H1 (cell line): ENCODE results near the gene ABCC2. TPM values are rescaled to one million over a fixed set of nuclear protein-coding genes. Genes with fewer than 3 reads are reported as not detected.

Experiments used
- CTCF ChIA-PET: fragments of 300-600 bp; sonication (Branson Sonifier 250); formaldehyde crosslinking; loops from one replicate; lab custom pipeline; 2021; ENCODE audit not compliant: partially characterized antibody; lab: Charles Lee
- POLR2A ChIA-PET: fragments of 300-600 bp; sonication (Branson Sonifier 250); formaldehyde crosslinking; loops from one replicate; lab custom pipeline; 2021; ENCODE audit warnings: inconsistent platforms; ENCODE audit not compliant: partially characterized antibody; lab: Charles Lee
- DNase-seq, 2 experiments: peaks; one replicate each; pipeline versions ENCODE4 v3.0.0 to v3.0.0-alpha.2; 2010 to 2022; ENCODE audit warnings: low spot score in 2 of 2, low read depth in 1 of 2, mixed read lengths in 1 of 2
- FAIRE-seq: peaks from 2 replicates; lab custom pipeline; 2011; peaks lifted over from hg19 to GRCh38; lab: Jason Lieb, UNC
- H2AFZ ChIP-seq: 2 replicates; pipeline ENCODE4 v1.8.1; 2012; ENCODE audit warnings: low read length, inconsistent platforms
- H2AK5ac ChIP-seq: 2 replicates; pipeline ENCODE4 v1.6.1; 2013; ENCODE audit warnings: low read depth, low read length
- H2BK120ac ChIP-seq: replicated peaks from 2 replicates; pipeline ENCODE3; 2013; ENCODE audit warnings: low read depth, low read length, inconsistent platforms
- H2BK12ac ChIP-seq: 2 replicates; pipeline ENCODE4 v1.6.1; 2013; ENCODE audit warnings: low read depth, low read length
- H2BK15ac ChIP-seq: 2 replicates; pipeline ENCODE4 v1.6.1; 2013; ENCODE audit warnings: low read length
- H2BK20ac ChIP-seq: 2 replicates; pipeline ENCODE4 v1.6.1; 2013; ENCODE audit warnings: low read length
- H2BK5ac ChIP-seq: 2 replicates; pipeline ENCODE4 v1.6.1; 2013; ENCODE audit warnings: low read depth, low read length
- H3K14ac ChIP-seq: 2 replicates; pipeline ENCODE4 v1.6.1; 2013; ENCODE audit warnings: inconsistent platforms; ENCODE audit not compliant: insufficient read length
- H3K18ac ChIP-seq: 2 replicates; pipeline ENCODE4 v1.6.1; 2013; ENCODE audit warnings: low read length; ENCODE audit errors: extremely low read depth
- H3K23ac ChIP-seq: 2 replicates; pipeline ENCODE4 v1.6.1; 2013; ENCODE audit warnings: inconsistent platforms; ENCODE audit not compliant: insufficient read length
- H3K23me2 ChIP-seq: 2 replicates; pipeline ENCODE4 v1.6.1; 2013; ENCODE audit warnings: low read depth, low read length
- H3K27ac ChIP-seq: 2 replicates; pipeline ENCODE4 v1.6.1; 2011; ENCODE audit warnings: low read depth, low read length, inconsistent platforms
- H3K27me3 ChIP-seq, 4 experiments: replicated peaks in 1 of 4; 1 replicate in 1 of 4; 2 replicates in 3 of 4; pipeline versions ENCODE4 v1.6.1 to v1.8.1; 2011 to 2013; ENCODE audit warnings: low read length in 3 of 4, mild to moderate bottlenecking in 3 of 4, inconsistent platforms in 2 of 4, mixed read lengths in 2 of 4, moderate library complexity in 1 of 4; ENCODE audit not compliant: control insufficient read depth in 3 of 4, insufficient read depth in 3 of 4; ENCODE audit errors: extremely low read depth in 1 of 4
- H3K36me3 ChIP-seq, 4 experiments: 2 replicates each; pipeline versions ENCODE4 v1.6.1 to v1.8.1; 2011 to 2013; ENCODE audit warnings: mild to moderate bottlenecking in 4 of 4, low read length in 3 of 4, moderate library complexity in 2 of 4, control low read depth in 1 of 4, inconsistent platforms in 1 of 4; ENCODE audit not compliant: insufficient read depth in 4 of 4, control insufficient read depth in 2 of 4
- H3K4ac ChIP-seq: replicated peaks from 2 replicates; pipeline ENCODE3; 2013; ENCODE audit warnings: low read length, low read depth, mixed read lengths, inconsistent platforms; ENCODE audit not compliant: insufficient read length
- H3K4me1 ChIP-seq, 4 experiments: replicated peaks in 1 of 4; 1 replicate in 1 of 4; 2 replicates in 3 of 4; pipeline versions ENCODE4 v1.6.1 to v1.8.1; 2011 to 2013; ENCODE audit warnings: low read length in 3 of 4, inconsistent platforms in 2 of 4, mixed read lengths in 1 of 4; ENCODE audit not compliant: insufficient read depth in 4 of 4, control insufficient read depth in 3 of 4
- H3K4me2 ChIP-seq, 2 experiments: 2 replicates each; pipeline versions ENCODE4 v1.6.1 to v1.8.1; 2011 to 2013; ENCODE audit warnings: low read depth in 2 of 2, low read length in 2 of 2, control low read depth in 1 of 2, inconsistent platforms in 1 of 2, mild to moderate bottlenecking in 1 of 2; ENCODE audit not compliant: insufficient read depth in 1 of 2
- H3K4me3 ChIP-seq, 4 experiments: fragments of 200-600, 300-600 bp in 1 of 4; sonication (generic), shearing (Covaris generic), sonication (Bioruptor Twin) in 1 of 4; 2 replicates each; pipeline versions ENCODE4 v1.5.1 to v1.8.1; 2011 to 2016; ENCODE audit warnings: low read length in 4 of 4, low read depth in 3 of 4, control low read depth in 2 of 4, inconsistent platforms in 2 of 4, mild to moderate bottlenecking in 2 of 4, mixed read lengths in 1 of 4, moderate library complexity in 1 of 4; ENCODE audit not compliant: insufficient read depth in 2 of 4; ENCODE audit errors: extremely low read depth in 1 of 4
- H3K56ac ChIP-seq: replicated peaks from 2 replicates; pipeline ENCODE3; 2013; ENCODE audit warnings: low read depth, mild to moderate bottlenecking, mixed read lengths, low read length, inconsistent platforms; ENCODE audit not compliant: insufficient read length
- H3K79me1 ChIP-seq: 2 replicates; pipeline ENCODE4 v1.6.1; 2013; ENCODE audit warnings: low read depth, low read length, control low read depth
- H3K79me2 ChIP-seq, 2 experiments: 2 replicates each; pipeline versions ENCODE4 v1.6.1 to v1.8.1; 2012 to 2013; ENCODE audit warnings: low read length in 2 of 2, mild to moderate bottlenecking in 2 of 2, inconsistent platforms in 1 of 2; ENCODE audit not compliant: insufficient read depth in 2 of 2, control insufficient read depth in 1 of 2
- H3K9ac ChIP-seq, 4 experiments: replicated peaks in 1 of 4; 1 replicate in 1 of 4; 2 replicates in 3 of 4; pipeline versions ENCODE4 v1.6.1 to v1.8.1; 2011 to 2013; ENCODE audit warnings: low read depth in 3 of 4, low read length in 3 of 4, control low read depth in 2 of 4, mild to moderate bottlenecking in 2 of 4, moderate library complexity in 2 of 4, inconsistent platforms in 1 of 4; ENCODE audit errors: extremely low read depth in 1 of 4
- H3K9me3 ChIP-seq, 2 experiments: 2 replicates each; pipeline versions ENCODE4 v1.6.1 to v1.8.1; 2012 to 2013; ENCODE audit warnings: mild to moderate bottlenecking in 2 of 2, moderate library complexity in 2 of 2, control low read depth in 1 of 2, inconsistent platforms in 1 of 2, low read depth in 1 of 2, low read length in 1 of 2, mixed read lengths in 1 of 2; ENCODE audit not compliant: insufficient read depth in 2 of 2
- H4K20me1 ChIP-seq, 2 experiments: replicated peaks in 1 of 2; 2 replicates each; pipeline versions ENCODE3 to v1.8.1; 2011 to 2013; ENCODE audit warnings: inconsistent platforms in 2 of 2, low read length in 2 of 2, mild to moderate bottlenecking in 1 of 2; ENCODE audit not compliant: insufficient read depth in 2 of 2, control insufficient read depth in 1 of 2
- H4K5ac ChIP-seq: 2 replicates; pipeline ENCODE4 v1.6.1; 2013; ENCODE audit warnings: low read length, low read depth, mixed read lengths, inconsistent platforms; ENCODE audit not compliant: insufficient read length
- H4K8ac ChIP-seq: 2 replicates; pipeline ENCODE4 v1.8.0; 2013; ENCODE audit warnings: mild to moderate bottlenecking, moderate library complexity, low read length, inconsistent platforms; ENCODE audit not compliant: insufficient read depth; ENCODE audit errors: extremely low read depth
- H4K91ac ChIP-seq: replicated peaks from 2 replicates; pipeline ENCODE3; 2013; ENCODE audit warnings: low read length, mixed read lengths, inconsistent platforms; ENCODE audit not compliant: insufficient read length
- ASH2L ChIP-seq: fragments of 200-600, 300-600 bp; sonication (generic); IDR thresholded peaks from one replicate; pipeline ENCODE4 v1.7.1; 2017; ENCODE audit warnings: low read length
- BCL11A ChIP-seq, 2 experiments: IDR thresholded peaks; one replicate each; pipeline ENCODE4 v1.6.1; 2011; ENCODE audit warnings: low read depth in 2 of 2, low read length in 2 of 2, mild to moderate bottlenecking in 2 of 2
- CREB1 ChIP-seq: IDR thresholded peaks from 2 replicates; pipeline ENCODE4 v1.6.1; 2012; ENCODE audit warnings: inconsistent platforms
- CTBP2 ChIP-seq: IDR thresholded peaks from 2 replicates; pipeline ENCODE4 v1.7.0; 2011; ENCODE audit warnings: borderline replicate concordance, mild to moderate bottlenecking, moderate library complexity, mixed read lengths, low read length; ENCODE audit not compliant: insufficient read depth, insufficient read length
- EZH2 ChIP-seq: fragments of 200-600 bp; sonication (generic); IDR thresholded peaks from 2 replicates; pipeline ENCODE4 v1.7.1; 2012; ENCODE audit warnings: low read depth, mild to moderate bottlenecking, moderate library complexity, low read length, inconsistent platforms; ENCODE audit not compliant: severe bottlenecking
- HDAC2 ChIP-seq, 2 experiments: fragments of 300-600 bp in 1 of 2; sonication (generic) in 1 of 2; IDR thresholded peaks; 2 replicates each; pipeline ENCODE4 v1.6.1; 2011 to 2012; ENCODE audit warnings: low read depth in 2 of 2, low read length in 2 of 2, mild to moderate bottlenecking in 2 of 2, moderate library complexity in 2 of 2, borderline replicate concordance in 1 of 2, inconsistent platforms in 1 of 2
- POLR2A ChIP-seq, 2 experiments: IDR thresholded peaks; 1 replicate in 1 of 2; 2 replicates in 1 of 2; pipeline ENCODE4 v1.6.1; 2011; ENCODE audit warnings: low read depth in 2 of 2, low read length in 2 of 2, mild to moderate bottlenecking in 2 of 2; ENCODE audit errors: control extremely low read depth in 1 of 2
- SRF ChIP-seq: IDR thresholded peaks from 2 replicates; pipeline ENCODE4 v1.6.1; 2011; ENCODE audit warnings: mild to moderate bottlenecking, low read depth, low read length, moderate library complexity
- WGBS, 2 experiments: shearing (Covaris generic) in 1 of 2; methylation state at CpG; one replicate each; pipeline versions ENCODE4 v1.1.6 to v1.1.7; 2013 to 2015; ENCODE audit warnings: low lambda C conversion rate in 2 of 2, mixed read lengths in 2 of 2, inconsistent platforms in 1 of 2, low coverage in 1 of 2, missing lambda C conversion rate in 1 of 2; ENCODE audit not compliant: insufficient replicate concordance in 2 of 2, insufficient coverage in 1 of 2, insufficient read length in 1 of 2; ENCODE audit errors: extremely low coverage in 1 of 2, missing lambda C conversion rate in 1 of 2; 5-methylcytosine and 5-hydroxymethylcytosine counted together
- polyA plus RNA-seq, 7 experiments: library from polyadenylated mRNA; depleted of rRNA in 3 of 7; stranded (reverse) in 5 of 7; unstranded in 2 of 7; fragments of >200 nt in 5 of 7; fragments of 200-250 nt in 2 of 7; gene quantifications; 1 replicate in 5 of 7; 2 replicates in 1 of 7; 4 replicates in 1 of 7; pipeline versions ENCODE4 v1.2.1 to v1.2.3, GENCODE V29; 2011 to 2013; ENCODE audit warnings: missing spikeins in 2 of 7, mixed read lengths in 2 of 7
- total RNA-seq: library from RNA; stranded (reverse); fragmentation: NEBNext Ultra II Directional; extraction: Animal tissue kit (Norgen Biotek cat#: 25700); gene quantifications from 2 replicates; pipeline ENCODE4 v1.2.1, GENCODE V29; 2021
- TF ChIP-seq, protein P1 (sequence below): IDR thresholded peaks from 2 replicates; pipeline ENCODE4 v1.6.1; 2012; ENCODE audit warnings: low read length, inconsistent platforms

The ABCC2 gene
- total and polyA plus RNA-seq, 2 of the 8 experiments (the other 6 are each of a cell fraction or from before 2014, with no cell fraction given) = 0.74 to 1.1 TPM

- H2AFZ ChIP-seq = no peak overlapping the region
- WGBS, 2 experiments = 95% methylated on average over 3 of the region's 3 CpGs; no CpG with 5 or more reads in 1 of the 2 experiments
Measured at GRCh38 chr10:99743841-99744240, 38.6 kb upstream of the ABCC2 start.

More at GRCh38 chr10:99743841-99744240, 38.6 kb upstream of the ABCC2 start:
- FAIRE-seq (no peak), DNase-seq (no peak)
- Histone ChIP-seq H4K20me1 (peaks cover 0 to 4% of the 10 kb centered on the region in 2 experiments), H3K36me3 (peaks cover 18 to 78% (median 48%) of the 10 kb centered on the region in 4 experiments), H2BK120ac (no peak overlapping the region), H3K23ac (no peak overlapping the region), H3K56ac (no peak overlapping the region), H2BK12ac (no peak overlapping the region), H3K4me2 (no peak overlapping the region), H3K18ac (no peak overlapping the region), H4K8ac (no peak overlapping the region), H3K23me2 (no peaks in the 10 kb centered on the region), H2BK15ac (no peak overlapping the region), H2BK20ac (no peak overlapping the region), H3K4me1 (no peaks in the 10 kb centered on the region), H3K4me3 (no peak overlapping the region), H2AK5ac (no peak overlapping the region), H3K27me3 (peaks cover 0 to 1% (median 0%) of the 10 kb centered on the region in 4 experiments; a peak in 1 of 7 replicates), H2BK5ac (no peak overlapping the region), H4K91ac (no peak overlapping the region), H3K9me3 (no peaks in the 10 kb centered on the region), H3K4ac (no peak overlapping the region), H3K79me1 (peaks cover 3% of the 10 kb centered on the region; the same call in 1 of the 2 replicates), H3K14ac (no peak overlapping the region), H3K79me2 (no peaks in the 10 kb centered on the region), H4K5ac (no peak overlapping the region), H3K27ac (no peak overlapping the region), H3K9ac (no peak overlapping the region)
- CTCF ChIA-PET = interaction anchor here (0.9 to 1.7 kb wide), 2 partner anchors 9 to 10 kb away, joined by 3 read pairs; no protein-coding TSS in a partner anchor
- POLR2A ChIA-PET = interaction anchor here (1.2 to 1.9 kb wide), 2 partner anchors 11 to 12 kb away, joined by 4 to 8 read pairs; partner anchors contain the start of genes COX15 and CUTC
- TF ChIP-seq POLR2A (IDR thresholded peaks at IDR 0.05; ENCODE audit: control extremely low read depth in 1 of 2, low read depth in 2 of 2, low read length in 2 of 2) (no peak), ASH2L (no peak), CTBP2 (no peak), CREB1 (no peak), EZH2 (no peak), HDAC2 (IDR thresholded peaks at IDR 0.05; ENCODE audit: borderline replicate concordance in 1 of 2, low read depth in 2 of 2, low read length in 2 of 2) (no peak), BCL11A (IDR thresholded peaks at IDR 0.05; ENCODE audit: low read depth in 2 of 2, low read length in 2 of 2) (no peak), SRF (no peak)
- TF ChIP-seq, protein P1, sequence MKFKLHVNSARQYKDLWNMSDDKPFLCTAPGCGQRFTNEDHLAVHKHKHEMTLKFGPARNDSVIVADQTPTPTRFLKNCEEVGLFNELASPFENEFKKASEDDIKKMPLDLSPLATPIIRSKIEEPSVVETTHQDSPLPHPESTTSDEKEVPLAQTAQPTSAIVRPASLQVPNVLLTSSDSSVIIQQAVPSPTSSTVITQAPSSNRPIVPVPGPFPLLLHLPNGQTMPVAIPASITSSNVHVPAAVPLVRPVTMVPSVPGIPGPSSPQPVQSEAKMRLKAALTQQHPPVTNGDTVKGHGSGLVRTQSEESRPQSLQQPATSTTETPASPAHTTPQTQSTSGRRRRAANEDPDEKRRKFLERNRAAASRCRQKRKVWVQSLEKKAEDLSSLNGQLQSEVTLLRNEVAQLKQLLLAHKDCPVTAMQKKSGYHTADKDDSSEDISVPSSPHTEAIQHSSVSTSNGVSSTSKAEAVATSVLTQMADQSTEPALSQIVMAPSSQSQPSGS = no peak
